Nephron (organoid): Measurements from ENCODE around the gene PKHD1.
A peak's percentile ranks its signal among the peaks of the same experiment; 100 is the strongest.

Source experiments
- H3K27ac Mint-ChIP-seq, 3 experiments: 2 replicates each; pipeline ENCODE4 v1.8.0; 2020; ENCODE audit warnings: mixed read lengths in 3 of 3, mild to moderate bottlenecking in 2 of 3, moderate library complexity in 1 of 3
- H3K27me3 Mint-ChIP-seq: 2 replicates; pipeline ENCODE4 v1.8.0; 2021; ENCODE audit warnings: low read depth, mild to moderate bottlenecking, moderate library complexity, mixed read lengths
- H3K36me3 Mint-ChIP-seq: 2 replicates; pipeline ENCODE4 v1.8.0; 2020; ENCODE audit warnings: low read depth, mixed read lengths
- H3K4me1 Mint-ChIP-seq: 2 replicates; pipeline ENCODE4 v1.8.0; 2020; ENCODE audit warnings: mixed read lengths
- H3K4me3 Mint-ChIP-seq, 3 experiments: 2 replicates each; pipeline ENCODE4 v1.8.0; 2020; ENCODE audit warnings: mild to moderate bottlenecking in 3 of 3, mixed read lengths in 3 of 3, moderate library complexity in 2 of 3
- H3K9me3 Mint-ChIP-seq: 2 replicates; pipeline ENCODE4 v1.8.0; 2020; ENCODE audit warnings: mixed read lengths
- TF ChIP-seq, protein P1 (sequence below), 3 experiments: fragments of 200-600 bp; sonication (generic); IDR thresholded peaks; one replicate each; pipeline ENCODE4 v1.5.0; 2021; ENCODE audit warnings: antibody characterized with exemption in 3 of 3; ENCODE audit not compliant: unreplicated experiment in 3 of 3

Gene PKHD1

DNA sequence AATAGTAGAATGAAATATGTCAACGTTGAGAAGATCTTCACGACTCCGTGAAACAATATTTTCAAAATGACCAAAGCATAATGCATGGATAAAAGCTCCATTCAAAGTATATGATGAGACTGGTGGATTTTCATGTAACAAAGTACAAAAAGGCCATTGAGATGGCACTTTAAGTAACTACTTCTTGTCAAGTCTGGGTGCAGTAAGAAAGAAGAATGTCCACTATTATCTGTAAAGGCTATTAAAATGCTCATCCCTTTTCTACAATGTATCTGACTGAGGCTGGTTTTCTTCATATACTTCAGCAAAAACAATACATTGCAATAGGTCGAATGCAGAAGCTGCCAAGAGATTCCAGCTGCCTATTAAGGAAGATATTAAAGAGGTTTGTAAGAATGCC is 457.4 kb downstream of the PKHD1 start:
- no peaks in the 10 kb centered on the region for H3K27me3 Mint-ChIP-seq
- H3K4me1 Mint-ChIP-seq: no peaks in the 10 kb centered on the region
- H3K27ac Mint-ChIP-seq: no peak overlapping the region
- H3K4me3 Mint-ChIP-seq: no peak overlapping the region
- peaks cover 8% of the 10 kb centered on the region for H3K9me3 Mint-ChIP-seq
- TF ChIP-seq, protein P1, sequence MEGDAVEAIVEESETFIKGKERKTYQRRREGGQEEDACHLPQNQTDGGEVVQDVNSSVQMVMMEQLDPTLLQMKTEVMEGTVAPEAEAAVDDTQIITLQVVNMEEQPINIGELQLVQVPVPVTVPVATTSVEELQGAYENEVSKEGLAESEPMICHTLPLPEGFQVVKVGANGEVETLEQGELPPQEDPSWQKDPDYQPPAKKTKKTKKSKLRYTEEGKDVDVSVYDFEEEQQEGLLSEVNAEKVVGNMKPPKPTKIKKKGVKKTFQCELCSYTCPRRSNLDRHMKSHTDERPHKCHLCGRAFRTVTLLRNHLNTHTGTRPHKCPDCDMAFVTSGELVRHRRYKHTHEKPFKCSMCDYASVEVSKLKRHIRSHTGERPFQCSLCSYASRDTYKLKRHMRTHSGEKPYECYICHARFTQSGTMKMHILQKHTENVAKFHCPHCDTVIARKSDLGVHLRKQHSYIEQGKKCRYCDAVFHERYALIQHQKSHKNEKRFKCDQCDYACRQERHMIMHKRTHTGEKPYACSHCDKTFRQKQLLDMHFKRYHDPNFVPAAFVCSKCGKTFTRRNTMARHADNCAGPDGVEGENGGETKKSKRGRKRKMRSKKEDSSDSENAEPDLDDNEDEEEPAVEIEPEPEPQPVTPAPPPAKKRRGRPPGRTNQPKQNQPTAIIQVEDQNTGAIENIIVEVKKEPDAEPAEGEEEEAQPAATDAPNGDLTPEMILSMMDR (IDR thresholded peaks at IDR 0.05; ENCODE audit: unreplicated experiment in 3 of 3): no peak
- H3K36me3 Mint-ChIP-seq: peaks cover 17% of the 10 kb centered on the region

GRCh38 chr6:51626391-51626790 is 461.0 kb downstream of the PKHD1 start:
- Mint-ChIP-seq H3K9me3 (peaks cover 8% of the 10 kb centered on the region), H3K27me3 (no peaks in the 10 kb centered on the region), H3K4me1 (no peaks in the 10 kb centered on the region), H3K4me3 (no peak overlapping the region), H3K27ac (no peak overlapping the region), H3K36me3 (peaks cover 17% of the 10 kb centered on the region)
- TF ChIP-seq, protein P1 (IDR thresholded peaks at IDR 0.05; ENCODE audit: unreplicated experiment in 3 of 3): no peak

DNA sequence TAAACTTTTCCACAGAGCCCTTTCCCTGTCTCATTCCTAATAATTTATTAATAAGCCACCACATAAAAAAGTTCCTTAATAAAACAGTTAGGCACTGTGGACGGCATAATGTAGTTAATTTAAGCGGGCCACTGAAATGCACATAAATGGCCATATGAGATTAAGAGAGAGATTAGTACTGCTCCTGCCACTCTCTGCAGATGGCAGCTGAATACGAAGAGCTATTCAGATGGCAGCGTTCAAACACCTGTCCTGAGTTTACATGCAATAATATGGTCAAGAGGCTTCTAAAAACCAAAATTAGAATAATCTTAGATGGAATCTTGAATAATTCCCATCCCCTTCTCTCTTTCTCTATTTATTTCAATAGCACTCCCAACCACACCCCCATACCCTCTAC is 461.8 kb downstream of the PKHD1 start:
- Mint-ChIP-seq H3K36me3 (peaks cover 13% of the 10 kb centered on the region), H3K4me1 (no peaks in the 10 kb centered on the region), H3K27ac (no peak overlapping the region), H3K27me3 (no peaks in the 10 kb centered on the region), H3K4me3 (no peak overlapping the region), H3K9me3 (peaks cover 8% of the 10 kb centered on the region)
- TF ChIP-seq, protein P1 (IDR thresholded peaks at IDR 0.05; ENCODE audit: unreplicated experiment in 3 of 3): no peak

DNA sequence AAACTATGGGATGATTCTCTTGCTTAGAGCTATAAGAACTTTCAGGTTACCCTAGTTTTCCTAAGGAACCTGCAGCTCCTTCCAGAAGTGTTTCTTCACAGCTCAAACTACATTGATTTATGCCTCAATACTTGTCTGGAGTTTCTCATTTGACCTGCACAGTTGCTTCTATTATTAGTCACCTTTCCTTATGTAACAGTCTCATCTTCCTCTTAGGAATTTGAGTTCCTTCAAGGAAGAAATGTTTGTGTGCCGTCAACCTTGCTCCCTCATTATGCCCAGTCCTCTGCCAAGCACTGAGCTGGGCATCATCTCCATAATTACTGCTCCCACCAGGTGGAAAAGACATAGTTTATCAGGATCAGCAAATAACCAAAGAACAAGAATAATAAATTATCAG is 466.4 kb downstream of the PKHD1 start:
- Mint-ChIP-seq H3K36me3 (peaks cover 5% of the 10 kb centered on the region), H3K4me1 (no peaks in the 10 kb centered on the region), H3K9me3 (no peaks in the 10 kb centered on the region), H3K27me3 (no peaks in the 10 kb centered on the region), H3K27ac (no peak overlapping the region), H3K4me3 (no peak overlapping the region)
- TF ChIP-seq, protein P1 (IDR thresholded peaks at IDR 0.05; ENCODE audit: unreplicated experiment in 3 of 3): no peak

DNA sequence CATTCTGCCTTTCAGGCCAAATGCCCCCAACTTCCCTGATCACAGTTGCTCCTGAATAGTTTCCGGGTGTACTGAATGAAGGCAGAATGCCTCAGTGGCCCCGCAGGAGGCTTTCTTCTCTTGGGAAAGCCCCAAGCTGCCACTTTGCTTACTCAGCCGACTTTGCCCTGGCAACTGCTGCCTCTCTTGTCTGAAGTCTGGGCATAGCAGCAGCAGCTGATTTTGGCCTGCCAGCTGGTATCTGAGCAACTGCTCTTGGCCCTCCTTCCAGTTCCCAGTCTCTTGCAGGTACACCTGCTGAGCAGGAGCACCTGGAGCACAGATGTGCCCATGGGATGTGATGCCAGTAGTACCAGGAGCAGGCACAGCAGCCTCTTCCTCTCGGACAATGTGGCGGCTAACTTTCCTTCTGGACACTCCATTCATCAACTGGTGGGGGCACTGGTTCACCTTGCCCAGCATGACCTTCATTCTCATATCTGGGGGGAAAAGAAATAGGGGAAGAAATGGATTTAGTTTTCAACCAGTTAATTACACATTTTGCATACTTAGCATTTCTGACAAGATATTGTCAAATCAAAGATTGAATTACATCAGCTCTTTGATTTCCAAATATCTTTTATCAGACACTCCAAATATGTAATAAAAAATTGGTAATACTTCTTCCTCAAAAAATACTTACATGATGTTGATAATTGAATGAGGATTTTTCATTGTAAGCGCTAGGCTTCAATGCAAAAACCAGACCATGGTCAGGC is 468.2 kb downstream of the PKHD1 start:
- Mint-ChIP-seq H3K9me3 (no peaks in the 10 kb centered on the region), H3K27ac (no peak overlapping the region), H3K4me1 (no peaks in the 10 kb centered on the region), H3K36me3 (peaks cover 5% of the 10 kb centered on the region), H3K27me3 (no peaks in the 10 kb centered on the region), H3K4me3 (no peak overlapping the region)
- TF ChIP-seq, protein P1 (IDR thresholded peaks at IDR 0.05; ENCODE audit: unreplicated experiment in 3 of 3): no peak

DNA sequence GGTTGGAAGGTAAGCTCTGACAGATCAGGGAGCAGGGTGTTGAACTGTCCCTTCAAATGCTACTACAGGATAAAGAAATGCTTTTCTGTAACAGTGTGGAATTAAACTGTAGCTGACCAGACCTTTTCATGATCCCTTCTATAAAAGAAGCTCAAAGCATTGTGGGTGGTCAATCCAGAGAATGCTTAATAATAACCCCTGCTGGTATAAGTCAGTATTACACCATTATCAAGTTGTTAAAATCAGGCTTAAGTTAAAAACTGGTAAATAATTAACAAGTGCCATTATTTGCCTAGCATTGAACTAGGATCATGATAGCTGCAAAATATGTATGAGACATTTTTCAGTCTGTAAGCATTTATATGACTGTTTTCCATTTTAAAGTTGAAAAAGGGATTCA is 468.9 kb downstream of the PKHD1 start:
- Mint-ChIP-seq H3K27me3 (no peaks in the 10 kb centered on the region), H3K9me3 (no peaks in the 10 kb centered on the region), H3K36me3 (peaks cover 5% of the 10 kb centered on the region), H3K4me1 (no peaks in the 10 kb centered on the region), H3K4me3 (no peak overlapping the region), H3K27ac (no peak overlapping the region)
- TF ChIP-seq, protein P1 (IDR thresholded peaks at IDR 0.05; ENCODE audit: unreplicated experiment in 3 of 3): peak; percentile 32 to 40 (median 38)
